CD4-positive, alpha-beta T cell treated with Interleukin-1 beta for 1 hour (primary cell): ENCODE measurements around the gene RAB11FIP3.
"Not testable (repeated sequence)": the region's sequence is repeated elsewhere in the genome, so short reads cannot be mapped to it uniquely, and the experiment has no call there.

Experiments used
- DNase-seq, 2 donors: peaks; one replicate each; pipeline ENCODE4 v3.0.0-alpha.2; 2020 to 2022

Gene RAB11FIP3

GRCh38 chr16:469459-469858, 44.0 kb downstream of the RAB11FIP3 start:
- DNase-seq, result not testable (repeated sequence)

- DNase-seq, result no peak
Measured at GRCh38 chr16:470418-470817, 45.0 kb downstream of the RAB11FIP3 start.

- DNase-seq, result no peak
Measured at GRCh38 chr16:471353-472198, 46.1 kb downstream of the RAB11FIP3 start.

- no peak for DNase-seq
Measured at GRCh38 chr16:472199-472504, 46.7 kb downstream of the RAB11FIP3 start.

- no peak for DNase-seq
Measured at GRCh38 chr16:473046-474043, 47.9 kb downstream of the RAB11FIP3 start.

GRCh38 chr16:474420-475122, 49.1 kb downstream of the RAB11FIP3 start:
- no peak for DNase-seq

GRCh38 chr16:476039-476438, 50.6 kb downstream of the RAB11FIP3 start:
- no peak for DNase-seq

GRCh38 chr16:477301-478157, 52.1 kb downstream of the RAB11FIP3 start:
- no peak for DNase-seq

GRCh38 chr16:478287-478686, 52.8 kb downstream of the RAB11FIP3 start:
- not testable (repeated sequence) for DNase-seq

- no peak for DNase-seq
Measured at GRCh38 chr16:482468-483185, 57.2 kb downstream of the RAB11FIP3 start.

- no peak for DNase-seq
Measured at GRCh38 chr16:483341-484075, 58.1 kb downstream of the RAB11FIP3 start.

- DNase-seq, result no peak
Measured at GRCh38 chr16:489606-490005, 64.2 kb downstream of the RAB11FIP3 start.

GRCh38 chr16:490768-491167, 65.3 kb downstream of the RAB11FIP3 start:
- DNase-seq, result no peak

GRCh38 chr16:491220-491919, 65.9 kb downstream of the RAB11FIP3 start:
- DNase-seq, result no peak

GRCh38 chr16:492211-492875, 66.9 kb downstream of the RAB11FIP3 start:
- DNase-seq, result no peak

- peak in 1 of 2 donors; percentile 7 for DNase-seq
Measured at GRCh38 chr16:494676-495075, 69.2 kb downstream of the RAB11FIP3 start.

GRCh38 chr16:495127-495748, 69.8 kb downstream of the RAB11FIP3 start:
- DNase-seq, result peak; percentile 6 to 11

- DNase-seq, result no peak
Measured at GRCh38 chr16:496097-496886, 70.8 kb downstream of the RAB11FIP3 start.
